Breast epithelium (tissue), 4 donors: ENCODE measurements around the gene GSDMA. TPM values are rescaled to one million over a fixed set of nuclear protein-coding genes. Genes with fewer than 3 reads are reported as not detected.

Experiments used
- DNase-seq, 2 donors: peaks; one replicate each; pipeline ENCODE4 v3.0.0-alpha.2; 2019; ENCODE audit warnings: low spot score in 2 of 2
- H3K27ac ChIP-seq, 2 donors: fragments of 200-600 bp; sonication (generic) in 1 of 2; one replicate each; pipeline ENCODE4 v1.5.1; 2016 to 2019; ENCODE audit warnings: mild to moderate bottlenecking in 1 of 2
- H3K27me3 ChIP-seq, 2 donors: fragments of 200-600 bp; sonication (generic) in 1 of 2; one replicate each; pipeline versions ENCODE4 v1.5.1 to v1.6.0; 2017 to 2019; ENCODE audit warnings: control low read depth in 1 of 2, mild to moderate bottlenecking in 1 of 2
- H3K36me3 ChIP-seq: fragments of 200-600 bp; one replicate; pipeline ENCODE4 v1.5.1; 2019
- H3K4me1 ChIP-seq, 2 donors: fragments of 200-600 bp; sonication (generic); one replicate each; pipeline ENCODE4 v1.5.1; 2016 to 2019; ENCODE audit warnings: control low read depth in 1 of 2
- H3K4me3 ChIP-seq, 3 donors: fragments of 200-600 bp; sonication (generic); 1 replicate in 2 of 3; 2 replicates in 1 of 3; pipeline ENCODE4 v1.5.1; 2016 to 2019; ENCODE audit warnings: mild to moderate bottlenecking in 3 of 3, moderate library complexity in 2 of 3
- H3K9me3 ChIP-seq, 2 donors: fragments of 200-600 bp; sonication (generic) in 1 of 2; one replicate each; pipeline ENCODE4 v1.5.1; 2016 to 2019; ENCODE audit warnings: control low read depth in 1 of 2
- CTCF ChIP-seq, 3 donors: fragments of 450-650 bp; IDR thresholded peaks; one replicate each; pipeline ENCODE4 v1.5.1; 2016 to 2017; ENCODE audit warnings: antibody characterized with exemption in 3 of 3, mild to moderate bottlenecking in 3 of 3, moderate library complexity in 3 of 3
- POLR2A ChIP-seq: fragments of 450-650 bp; IDR thresholded peaks from one replicate; pipeline ENCODE4 v1.6.1; 2016; ENCODE audit warnings: antibody characterized with exemption, mild to moderate bottlenecking, moderate library complexity
- POLR2AphosphoS5 ChIP-seq, 3 donors: sonication (generic); formaldehyde crosslinking; IDR thresholded peaks; one replicate each; pipeline ENCODE4 v1.6.1; 2017; ENCODE audit warnings: antibody characterized with exemption in 3 of 3
- intact Hi-C: fragments of 100-400 bp; cut with DNase I; formaldehyde crosslinking; loops from one replicate; pipeline ENCODE4 v1.15.1; 2023; ENCODE audit warnings: low total_unique reads
- total RNA-seq, 3 donors: library from RNA; depleted of rRNA; stranded (reverse); fragments of >200 nt; gene quantifications; one replicate each; pipeline ENCODE4 v1.1.0, GENCODE V29; 2016

GSDMA gene
- total RNA-seq, 3 donors from 2014 or later: 0.44 to 3.4 TPM; not detected in 1

- Histone ChIP-seq H3K36me3 (no peaks in the 10 kb centered on the region), H3K4me3 (no peak overlapping the region), H3K4me1 (peaks cover 7 to 15% of the 10 kb centered on the region in 2 donors), H3K27ac (peak overlapping the region in 1 of 2 donors; percentile 95), H3K9me3 (no peaks in the 10 kb centered on the region), H3K27me3 (no peaks in the 10 kb centered on the region)
- TF ChIP-seq POLR2AphosphoS5 (IDR thresholded peaks at IDR 0.05): no peak
- TF ChIP-seq CTCF (IDR thresholded peaks at IDR 0.05): no peak
- TF ChIP-seq POLR2A: no peak
- no peak for DNase-seq
- intact Hi-C loops: no loop called here
Measured at GRCh38 chr17:39929646-39930407, 33.0 kb upstream of the GSDMA start.

GRCh38 chr17:39933912-39934311 is 28.9 kb upstream of the GSDMA start:
- no peak for DNase-seq
- no peaks in the 10 kb centered on the region for H3K36me3 ChIP-seq
- no peak for TF ChIP-seq CTCF (IDR thresholded peaks at IDR 0.05)
- no peak for TF ChIP-seq POLR2A
- H3K27ac ChIP-seq: peak overlapping the region in 1 of 2 donors; percentile 12
- no peak overlapping the region for H3K4me3 ChIP-seq
- H3K4me1 ChIP-seq: peaks cover 0 to 1% of the 10 kb centered on the region in 2 donors
- H3K9me3 ChIP-seq: no peaks in the 10 kb centered on the region
- no peaks in the 10 kb centered on the region for H3K27me3 ChIP-seq
- intact Hi-C loops: no loop called here

GRCh38 chr17:39934324-39934723 is 28.5 kb upstream of the GSDMA start:
- DNase-seq: no peak
- Histone ChIP-seq H3K4me3 (no peak overlapping the region), H3K27me3 (no peaks in the 10 kb centered on the region), H3K4me1 (no peaks in the 10 kb centered on the region), H3K36me3 (no peaks in the 10 kb centered on the region), H3K27ac (peak overlapping the region in 1 of 2 donors; percentile 12), H3K9me3 (no peaks in the 10 kb centered on the region)
- TF ChIP-seq POLR2AphosphoS5 (IDR thresholded peaks at IDR 0.05) (no peak), POLR2A (no peak), CTCF (IDR thresholded peaks at IDR 0.05) (no peak)
- intact Hi-C loops: no loop called here

GRCh38 chr17:39935909-39936308 is 26.9 kb upstream of the GSDMA start:
- H3K4me3 ChIP-seq: no peak overlapping the region
- no peaks in the 10 kb centered on the region for H3K36me3 ChIP-seq
- H3K4me1 ChIP-seq: no peaks in the 10 kb centered on the region
- no peak for DNase-seq
- no peaks in the 10 kb centered on the region for H3K27me3 ChIP-seq
- intact Hi-C loops: no loop called here
- TF ChIP-seq CTCF (IDR thresholded peaks at IDR 0.05) (no peak), POLR2A (no peak), POLR2AphosphoS5 (IDR thresholded peaks at IDR 0.05) (no peak)
- no peaks in the 10 kb centered on the region for H3K9me3 ChIP-seq
- no peak overlapping the region for H3K27ac ChIP-seq

- Histone ChIP-seq H3K4me3 (no peak overlapping the region), H3K36me3 (no peaks in the 10 kb centered on the region), H3K9me3 (no peaks in the 10 kb centered on the region), H3K27ac (no peak overlapping the region), H3K4me1 (no peaks in the 10 kb centered on the region), H3K27me3 (no peaks in the 10 kb centered on the region)
- no peak for DNase-seq
- intact Hi-C loops: no loop called here
- TF ChIP-seq CTCF (IDR thresholded peaks at IDR 0.05) (no peak), POLR2A (no peak), POLR2AphosphoS5 (IDR thresholded peaks at IDR 0.05) (no peak)
Measured at GRCh38 chr17:39937447-39937846, 25.4 kb upstream of the GSDMA start.
